Nephron progenitor cell (in vitro differentiated cells): ENCODE measurements around the gene LAMA2.

Experiments used
- DNase-seq: peaks from one replicate; pipeline ENCODE4 v3.0.0; 2021
- H3K27ac Mint-ChIP-seq: 2 replicates; pipeline ENCODE4 v1.8.0; 2021; ENCODE audit warnings: mild to moderate bottlenecking, moderate library complexity, mixed read lengths
- H3K27me3 Mint-ChIP-seq: 2 replicates; pipeline ENCODE4 v1.8.0; 2021; ENCODE audit warnings: mild to moderate bottlenecking, low read depth, mixed read lengths; ENCODE audit not compliant: poor library complexity
- H3K36me3 Mint-ChIP-seq: 2 replicates; pipeline ENCODE4 v1.8.0; 2021; ENCODE audit warnings: low read depth, mixed read lengths
- H3K4me1 Mint-ChIP-seq: 2 replicates; pipeline ENCODE4 v1.8.0; 2021; ENCODE audit warnings: mixed read lengths
- H3K4me3 Mint-ChIP-seq: 2 replicates; pipeline ENCODE4 v1.8.0; 2021; ENCODE audit warnings: mild to moderate bottlenecking, moderate library complexity, mixed read lengths
- H3K9me3 Mint-ChIP-seq: 2 replicates; pipeline ENCODE4 v1.8.0; 2021; ENCODE audit warnings: mild to moderate bottlenecking, moderate library complexity, mixed read lengths
- CTCF ChIP-seq: fragments of 200-600 bp; sonication (generic); IDR thresholded peaks from 2 replicates; pipeline ENCODE4 v1.5.0; 2021; ENCODE audit warnings: antibody characterized with exemption

Gene LAMA2

GRCh38 chr6:129382916-129383315, 500.0 kb downstream of the LAMA2 start:
- TF ChIP-seq CTCF: no peak
- H3K4me3 Mint-ChIP-seq: no peak overlapping the region

GRCh38 chr6:129385117-129385516, 502.2 kb downstream of the LAMA2 start:
- no peak for TF ChIP-seq CTCF
- Mint-ChIP-seq H3K27me3 (peaks cover 7% of the 10 kb centered on the region), H3K4me3 (no peak overlapping the region), H3K36me3 (no peaks in the 10 kb centered on the region), H3K9me3 (no peaks in the 10 kb centered on the region), H3K27ac (no peak overlapping the region), H3K4me1 (peaks cover 6% of the 10 kb centered on the region)
- no peak for DNase-seq

More at GRCh38 chr6:129382916-129383315, 500.0 kb downstream of the LAMA2 start:
- Mint-ChIP-seq H3K9me3 (no peaks in the 10 kb centered on the region), H3K27me3 (peaks cover 10% of the 10 kb centered on the region), H3K27ac (no peak overlapping the region), H3K36me3 (no peaks in the 10 kb centered on the region), H3K4me1 (no peaks in the 10 kb centered on the region)
- DNase-seq: no peak

- Mint-ChIP-seq H3K4me1 (peaks cover 6% of the 10 kb centered on the region), H3K4me3 (no peak overlapping the region), H3K9me3 (no peaks in the 10 kb centered on the region), H3K27me3 (no peaks in the 10 kb centered on the region), H3K36me3 (no peaks in the 10 kb centered on the region), H3K27ac (no peak overlapping the region)
- no peak for TF ChIP-seq CTCF
- DNase-seq: no peak
These were observed 508.0 kb downstream of the LAMA2 start for GRCh38 chr6:129390900-129391299.

GRCh38 chr6:129393654-129394053, 510.7 kb downstream of the LAMA2 start:
- no peak for DNase-seq
- H3K4me1 Mint-ChIP-seq: peaks cover 6% of the 10 kb centered on the region
- TF ChIP-seq CTCF: no peak
- H3K36me3 Mint-ChIP-seq: no peaks in the 10 kb centered on the region
- H3K9me3 Mint-ChIP-seq: no peaks in the 10 kb centered on the region
- no peak overlapping the region for H3K4me3 Mint-ChIP-seq
- no peaks in the 10 kb centered on the region for H3K27me3 Mint-ChIP-seq
- H3K27ac Mint-ChIP-seq: no peak overlapping the region

- Mint-ChIP-seq H3K27me3 (peaks cover 2% of the 10 kb centered on the region), H3K9me3 (no peaks in the 10 kb centered on the region)
These were observed 515.8 kb downstream of the LAMA2 start for GRCh38 chr6:129398764-129399163.

More at GRCh38 chr6:129398764-129399163, 515.8 kb downstream of the LAMA2 start:
- Mint-ChIP-seq H3K36me3 (no peaks in the 10 kb centered on the region), H3K4me3 (no peak overlapping the region), H3K4me1 (no peaks in the 10 kb centered on the region), H3K27ac (no peak overlapping the region)
- no peak for DNase-seq
- no peak for TF ChIP-seq CTCF
